Dermis microvascular lymphatic vessel endothelial cell (primary cell): ENCODE data around the gene TRPM5. TPM values are rescaled to one million over a fixed set of nuclear protein-coding genes. Genes with fewer than 3 reads are reported as not detected.
"Not testable (repeated sequence)": the region's sequence is repeated elsewhere in the genome, so short reads cannot be mapped to it uniquely, and the experiment has no call there.

ENCODE experiments used
- DNase-seq, 2 donors: peaks; one replicate each; pipeline versions ENCODE4 v3.0.0 to v3.0.0-alpha.2; 2010; ENCODE audit warnings: low read depth in 2 of 2
- total RNA-seq: library from RNA; depleted of rRNA; stranded (reverse); fragments of >200 nt; gene quantifications from 2 replicates; pipeline ENCODE4 v1.2.1, GENCODE V29; 2014

The TRPM5 gene, protein sequence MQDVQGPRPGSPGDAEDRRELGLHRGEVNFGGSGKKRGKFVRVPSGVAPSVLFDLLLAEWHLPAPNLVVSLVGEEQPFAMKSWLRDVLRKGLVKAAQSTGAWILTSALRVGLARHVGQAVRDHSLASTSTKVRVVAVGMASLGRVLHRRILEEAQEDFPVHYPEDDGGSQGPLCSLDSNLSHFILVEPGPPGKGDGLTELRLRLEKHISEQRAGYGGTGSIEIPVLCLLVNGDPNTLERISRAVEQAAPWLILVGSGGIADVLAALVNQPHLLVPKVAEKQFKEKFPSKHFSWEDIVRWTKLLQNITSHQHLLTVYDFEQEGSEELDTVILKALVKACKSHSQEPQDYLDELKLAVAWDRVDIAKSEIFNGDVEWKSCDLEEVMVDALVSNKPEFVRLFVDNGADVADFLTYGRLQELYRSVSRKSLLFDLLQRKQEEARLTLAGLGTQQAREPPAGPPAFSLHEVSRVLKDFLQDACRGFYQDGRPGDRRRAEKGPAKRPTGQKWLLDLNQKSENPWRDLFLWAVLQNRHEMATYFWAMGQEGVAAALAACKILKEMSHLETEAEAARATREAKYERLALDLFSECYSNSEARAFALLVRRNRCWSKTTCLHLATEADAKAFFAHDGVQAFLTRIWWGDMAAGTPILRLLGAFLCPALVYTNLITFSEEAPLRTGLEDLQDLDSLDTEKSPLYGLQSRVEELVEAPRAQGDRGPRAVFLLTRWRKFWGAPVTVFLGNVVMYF (N-terminal part only)
- not detected in 2 replicates for total RNA-seq

GRCh38 chr11:2443881-2444820, at the start of gene TRPM5:
Gene TRPM5 (minus strand): TSS chr11:2444514. CDS start chr11:2423036, 21,478 bp downstream.
- no peak for DNase-seq

- no peak for DNase-seq
Observed at GRCh38 chr11:2489083-2489482, 44.8 kb upstream of the TRPM5 start.

DNA sequence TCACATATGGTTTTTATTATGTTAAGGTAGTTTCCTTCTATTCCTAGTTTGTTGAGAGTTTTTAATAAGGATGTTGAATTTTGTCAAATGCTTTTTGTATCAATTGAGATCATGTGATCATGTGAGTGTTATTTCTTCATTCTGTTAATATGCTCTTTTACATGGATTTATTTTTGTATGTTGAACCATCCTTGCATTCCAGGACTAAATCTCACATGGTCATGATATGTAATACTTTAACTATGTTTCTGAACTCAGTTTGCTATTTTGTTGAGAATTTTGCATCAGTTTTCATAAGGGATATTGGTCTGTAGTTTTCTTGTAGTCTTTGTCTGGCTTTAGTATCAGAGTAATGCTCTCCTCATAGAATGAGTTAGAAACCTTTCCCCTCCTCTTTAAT, 43.7 kb upstream of the TRPM5 start:
- no peak for DNase-seq

GRCh38 chr11:2484576-2485125, 40.3 kb upstream of the TRPM5 start:
- DNase-seq: no peak

DNA sequence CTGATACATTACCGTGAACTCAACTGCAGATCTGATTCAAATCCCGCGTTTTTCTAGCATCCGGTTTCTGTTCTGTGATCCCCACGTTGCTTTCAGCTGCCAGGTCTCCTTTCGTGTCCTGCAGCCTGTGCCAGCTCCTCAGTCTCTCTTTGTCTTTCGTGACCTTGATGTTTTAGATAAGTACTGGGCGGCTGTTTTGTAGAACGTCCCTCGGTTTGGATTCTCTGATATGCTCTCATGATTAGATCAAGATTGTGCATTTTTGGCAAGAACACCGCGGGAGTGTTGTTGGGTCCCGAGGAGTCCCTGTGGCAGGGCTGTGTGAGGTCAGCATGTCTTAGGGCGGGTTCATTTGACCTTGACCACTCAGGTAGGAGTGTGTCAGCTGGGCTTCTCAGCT, 39.1 kb upstream of the TRPM5 start:
- no peak for DNase-seq

DNA sequence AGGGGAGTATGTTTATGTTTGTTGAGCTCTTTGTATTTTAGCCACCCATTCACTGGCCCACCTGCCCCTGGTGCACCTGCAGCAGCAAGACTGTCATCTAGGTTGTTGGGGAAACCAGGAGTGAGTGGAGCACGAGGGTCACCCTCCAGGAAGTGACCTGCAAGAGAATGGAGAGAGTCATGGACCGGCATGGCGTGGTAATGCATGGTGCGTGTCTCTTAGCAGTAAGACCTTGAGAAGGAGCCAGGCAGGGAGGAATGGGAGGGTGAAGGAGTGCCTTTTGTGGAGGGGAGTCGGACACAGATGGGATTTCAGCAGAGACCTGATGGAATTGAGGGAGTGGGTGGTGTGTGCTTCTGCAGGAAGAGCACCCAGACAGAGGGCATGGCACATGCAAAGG, 38.4 kb upstream of the TRPM5 start:
- no peak for DNase-seq

DNA sequence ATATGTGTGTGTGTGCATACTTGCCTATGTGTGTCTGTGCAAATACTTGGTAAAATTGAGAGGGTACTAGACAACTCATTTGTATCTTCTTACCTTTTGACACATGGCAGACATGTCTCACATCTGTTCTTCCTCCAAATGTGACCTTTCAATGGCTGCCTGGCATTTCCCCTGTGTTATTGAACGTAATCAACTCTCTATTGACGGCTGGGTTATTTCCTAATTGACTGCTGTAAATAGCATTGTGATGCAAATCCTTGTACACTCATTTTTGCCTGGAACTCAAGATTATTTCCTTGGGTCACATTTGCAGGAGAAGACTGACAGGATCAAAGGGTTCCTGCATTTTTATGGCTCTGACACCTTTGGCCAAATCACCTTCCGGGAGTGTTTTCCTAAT, 37.9 kb upstream of the TRPM5 start:
- DNase-seq: no peak

- DNase-seq: no peak
Observed at GRCh38 chr11:2481253-2481652, 36.9 kb upstream of the TRPM5 start.

DNA sequence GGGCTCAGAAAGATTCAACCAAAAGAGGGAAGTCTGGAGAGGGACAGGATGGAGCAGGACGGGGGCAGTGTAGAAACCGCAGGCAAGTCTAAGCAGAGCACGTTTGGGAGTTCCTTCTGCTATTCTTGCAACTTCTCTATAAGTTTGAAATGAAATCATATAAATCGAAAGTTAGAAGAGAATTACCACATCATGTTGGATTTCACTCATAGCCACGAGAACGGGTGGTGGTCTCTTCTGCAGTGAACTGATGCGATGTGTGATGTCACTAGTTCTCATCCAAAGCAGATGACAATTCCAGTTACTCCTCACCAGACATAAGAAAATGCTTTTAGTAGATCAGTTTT, 36.5 kb upstream of the TRPM5 start:
- DNase-seq: no peak

DNA sequence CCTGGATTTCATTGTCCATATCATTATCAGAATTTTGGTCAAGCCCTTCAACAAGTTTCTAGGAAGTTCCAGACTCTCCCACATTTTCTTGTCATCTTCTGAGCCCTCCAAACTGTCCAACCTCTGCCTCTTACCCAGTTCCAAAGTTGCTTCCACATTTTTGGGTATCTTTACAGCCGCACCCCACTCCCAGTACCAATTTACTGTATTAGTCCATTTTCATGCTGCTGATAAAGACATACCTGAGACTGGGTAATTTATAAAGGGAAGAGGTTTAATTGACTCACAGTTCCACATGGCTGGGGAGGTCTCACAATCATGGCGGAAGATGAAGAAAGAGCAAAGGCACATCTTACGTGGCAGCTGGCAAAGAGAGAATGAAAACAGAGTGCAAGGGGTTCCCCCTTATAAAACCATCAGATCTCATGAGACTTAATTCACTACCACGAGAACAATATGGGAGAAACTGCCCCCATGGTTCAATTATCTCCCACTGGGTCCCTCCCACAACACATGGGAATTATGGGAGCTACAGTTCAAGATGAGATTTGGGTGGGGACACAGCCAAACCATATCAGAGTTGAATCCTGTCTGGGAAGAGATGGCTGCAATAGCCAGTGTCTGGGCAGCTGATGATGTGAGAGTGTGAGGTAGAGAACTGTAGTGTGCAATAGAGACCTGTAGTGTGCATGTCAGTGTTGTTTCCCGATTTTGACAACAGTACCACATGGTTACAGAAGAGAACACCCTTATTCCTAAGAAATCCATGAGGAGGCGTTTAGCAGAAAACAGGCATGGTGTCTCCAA, 36.0 kb upstream of the TRPM5 start:
- DNase-seq: not testable (repeated sequence)

GRCh38 chr11:2477936-2478335, 33.6 kb upstream of the TRPM5 start:
- DNase-seq: no peak

DNA sequence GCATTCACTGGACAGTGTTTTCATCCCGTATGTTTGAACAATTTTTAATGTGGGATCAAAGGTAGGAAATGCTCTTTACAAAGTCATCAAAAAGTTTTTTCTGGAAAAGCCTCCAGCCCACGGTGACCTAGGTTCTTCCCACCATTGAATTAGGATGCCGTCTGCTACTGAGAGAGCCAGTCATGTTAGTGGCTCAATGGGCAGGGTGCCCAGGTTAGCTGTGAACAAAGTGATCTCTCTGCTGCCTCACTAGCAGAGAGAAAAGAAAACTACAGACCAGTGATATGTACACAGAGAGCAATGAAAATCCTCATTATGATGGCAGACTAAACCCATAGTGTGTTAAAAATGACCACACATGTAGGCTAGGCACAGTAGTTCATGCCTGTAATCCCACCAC, 32.9 kb upstream of the TRPM5 start:
- DNase-seq: no peak

DNA sequence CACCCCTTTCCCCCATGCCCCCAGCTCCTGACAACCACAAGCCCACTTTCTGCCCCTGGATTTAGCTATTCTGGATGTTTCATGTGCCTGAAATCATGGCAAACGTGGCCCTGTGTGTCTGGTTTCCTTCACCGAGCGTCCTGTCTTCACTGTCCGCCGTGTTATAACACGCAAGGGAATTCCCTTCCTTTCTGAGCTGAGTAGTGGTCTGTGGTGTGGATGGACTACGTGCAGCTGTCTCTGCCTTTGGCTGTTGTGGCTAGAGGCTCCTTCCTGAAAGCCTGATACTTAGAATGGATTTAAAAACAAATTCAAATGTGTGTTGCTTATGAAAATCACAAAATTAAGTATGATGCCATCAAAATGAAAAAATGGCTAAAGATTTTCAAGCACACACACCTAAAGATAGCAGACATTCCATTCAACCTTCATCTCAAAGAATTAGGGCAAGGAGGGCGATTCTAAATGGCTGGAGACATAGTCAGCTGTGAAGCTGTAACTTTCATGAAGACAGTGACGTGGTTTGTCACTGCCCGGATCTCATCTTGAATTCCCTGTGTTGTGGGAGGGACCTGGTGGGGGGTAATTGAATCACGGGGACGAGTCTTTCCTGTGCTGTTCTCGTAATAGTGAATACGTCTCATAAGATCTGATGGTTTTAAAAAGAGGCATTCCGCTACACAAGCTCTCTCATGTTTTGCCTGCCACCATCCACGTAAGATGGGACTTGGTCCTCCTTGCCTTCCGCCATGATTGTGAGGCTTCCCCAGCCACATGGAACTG, 31.0 kb upstream of the TRPM5 start:
- DNase-seq: no peak

GRCh38 chr11:2474059-2474901, 30.0 kb upstream of the TRPM5 start:
- no peak for DNase-seq

DNA sequence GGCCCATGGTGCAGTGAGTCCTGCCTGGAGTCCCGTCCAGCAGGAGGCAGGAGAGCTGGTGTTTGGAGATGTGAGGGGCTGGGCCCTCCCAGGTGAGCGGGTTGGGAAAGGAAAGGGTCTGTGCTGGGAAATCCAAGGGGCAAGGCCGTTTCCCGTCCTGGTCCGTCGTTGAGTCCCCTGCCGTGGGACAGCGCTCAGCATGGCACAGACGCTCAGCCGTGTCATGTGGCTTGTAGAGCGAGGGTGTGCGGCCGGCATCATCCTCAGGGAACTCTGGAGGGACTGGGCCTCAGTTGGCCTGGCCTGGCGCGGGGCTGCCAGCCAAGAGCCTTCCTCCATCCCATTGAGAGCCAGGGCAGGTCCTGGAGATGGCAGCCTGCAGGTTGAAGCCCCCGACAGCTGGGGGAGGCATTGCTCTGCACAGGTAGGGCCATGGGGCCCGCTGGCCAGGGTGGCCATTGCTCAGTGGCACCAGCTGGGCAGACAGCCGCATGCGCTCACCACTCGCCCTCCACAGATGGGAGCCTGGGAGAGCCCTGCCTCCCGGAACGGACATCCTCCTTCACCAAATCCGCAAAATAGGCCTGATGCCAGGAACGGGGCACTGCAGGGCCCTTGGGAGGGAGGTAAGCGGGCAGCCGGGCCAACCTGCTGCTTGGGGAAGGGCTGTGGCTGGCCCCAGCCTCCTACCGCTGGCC, 29.2 kb upstream of the TRPM5 start:
- DNase-seq: no peak

- no peak for DNase-seq
Observed at GRCh38 chr11:2472428-2473186, 28.3 kb upstream of the TRPM5 start.

GRCh38 chr11:2471804-2472096, 27.4 kb upstream of the TRPM5 start:
- DNase-seq: no peak
